ENCODE data around the gene CLEC18A.
"Not testable (repeated sequence)": the region's sequence is repeated elsewhere in the genome, so short reads cannot be mapped to it uniquely, and the experiment has no call there.

- TF ChIP-seq SUZ12 (IDR thresholded peaks at IDR 0.05; ENCODE audit: extremely low read depth, insufficient read depth, insufficient read length); ZNF274 (IDR thresholded peaks at IDR 0.05; ENCODE audit: low read depth, low read length): not testable (repeated sequence)
Measured at GRCh38 chr16:69967688-69968087, 16.6 kb downstream of the CLEC18A start.

All from NT2/D1 (cell line).